ENCODE data around the gene MSANTD3.
"Not testable (repeated sequence)": the region's sequence is repeated elsewhere in the genome, so short reads cannot be mapped to it uniquely, and the experiment has no call there.

MSANTD3 gene

GRCh38 chr9:100426530-100427365 lies at the start of gene MSANTD3:
Gene MSANTD3 (plus strand): TSS chr9:100427143. CDS start chr9:100441939, 14,796 bp downstream.
- DNase-seq = peak; percentile 36

- no peak for DNase-seq
Observed at GRCh38 chr9:100379862-100380261, 47.1 kb upstream of the MSANTD3 start.

- not testable (repeated sequence) for DNase-seq
Observed at GRCh38 chr9:100392989-100393388, 34.0 kb upstream of the MSANTD3 start.

GRCh38 chr9:100394032-100394695 lies 32.8 kb upstream of the MSANTD3 start:
- DNase-seq = no peak

- DNase-seq = no peak
Observed at GRCh38 chr9:100394816-100395215, 32.1 kb upstream of the MSANTD3 start.

- no peak for DNase-seq
Observed at GRCh38 chr9:100396769-100397168, 30.2 kb upstream of the MSANTD3 start.

GRCh38 chr9:100397529-100398266 lies 29.2 kb upstream of the MSANTD3 start:
- DNase-seq = no peak

- no peak for DNase-seq
Observed at GRCh38 chr9:100401042-100401441, 25.9 kb upstream of the MSANTD3 start.

GRCh38 chr9:100406962-100407361 lies 20.0 kb upstream of the MSANTD3 start:
- no peak for DNase-seq

- no peak for DNase-seq
Observed at GRCh38 chr9:100408546-100409175, 18.3 kb upstream of the MSANTD3 start.

- no peak for DNase-seq
Observed at GRCh38 chr9:100409176-100409556, 17.8 kb upstream of the MSANTD3 start.

GRCh38 chr9:100411472-100412283 lies 15.3 kb upstream of the MSANTD3 start:
- DNase-seq = peak; percentile 98

- no peak for DNase-seq
Observed at GRCh38 chr9:100413839-100414420, 13.0 kb upstream of the MSANTD3 start.

GRCh38 chr9:100417815-100418214 lies 9.1 kb upstream of the MSANTD3 start:
- no peak for DNase-seq

GRCh38 chr9:100419166-100419565 lies 7.8 kb upstream of the MSANTD3 start:
- DNase-seq = no peak

- not testable (repeated sequence) for DNase-seq
Observed at GRCh38 chr9:100421116-100421515, 5.8 kb upstream of the MSANTD3 start.

GRCh38 chr9:100425758-100426157 lies 1.2 kb upstream of the MSANTD3 start:
- no peak for DNase-seq

GRCh38 chr9:100426189-100426529 lies 784 bp upstream of the MSANTD3 start:
- no peak for DNase-seq

GRCh38 chr9:100427366-100428263 lies 672 bp downstream of the MSANTD3 start:
- DNase-seq = peak; percentile 31

GRCh38 chr9:100428871-100429654 lies 2.1 kb downstream of the MSANTD3 start:
- DNase-seq = no peak
